GM12878 (cell line): ENCODE results near the gene SLC8B1.

Experiments
- ATF2 ChIP-seq: IDR thresholded peaks from 2 replicates; pipeline ENCODE4 v1.6.1; 2012; ENCODE audit warnings: low read length, inconsistent platforms
- BACH1 ChIP-seq: fragments of 450-650 bp; IDR thresholded peaks from 2 replicates; pipeline ENCODE4 v1.6.1; 2017; ENCODE audit warnings: mild to moderate bottlenecking, borderline replicate concordance
- BCL11A ChIP-seq: IDR thresholded peaks from 2 replicates; pipeline ENCODE4 v1.6.1; 2011; ENCODE audit warnings: low read depth, low read length
- E4F1 ChIP-seq: fragments of 450-650 bp; IDR thresholded peaks from 2 replicates; pipeline ENCODE4 v1.6.1; 2018; ENCODE audit warnings: borderline replicate concordance, mild to moderate bottlenecking; ENCODE audit not compliant: partially characterized antibody

GRCh38 chr12:113271853-113272561 lies 62.9 kb downstream of the SLC8B1 start:
- TF ChIP-seq E4F1, result no peak
- TF ChIP-seq BACH1, result no peak
- TF ChIP-seq BCL11A, result no peak
- no peak for TF ChIP-seq ATF2
